Measurements from ENCODE around the gene ZMIZ1. TPM values are rescaled to one million over a fixed set of nuclear protein-coding genes. Genes with fewer than 3 reads are reported as not detected.
A peak's percentile ranks its signal among the peaks of the same experiment; 100 is the strongest.

Gene ZMIZ1
- total RNA-seq, 4 donors from 2014 or later, result 71.9 to 104 (median 79.5) TPM

DNA sequence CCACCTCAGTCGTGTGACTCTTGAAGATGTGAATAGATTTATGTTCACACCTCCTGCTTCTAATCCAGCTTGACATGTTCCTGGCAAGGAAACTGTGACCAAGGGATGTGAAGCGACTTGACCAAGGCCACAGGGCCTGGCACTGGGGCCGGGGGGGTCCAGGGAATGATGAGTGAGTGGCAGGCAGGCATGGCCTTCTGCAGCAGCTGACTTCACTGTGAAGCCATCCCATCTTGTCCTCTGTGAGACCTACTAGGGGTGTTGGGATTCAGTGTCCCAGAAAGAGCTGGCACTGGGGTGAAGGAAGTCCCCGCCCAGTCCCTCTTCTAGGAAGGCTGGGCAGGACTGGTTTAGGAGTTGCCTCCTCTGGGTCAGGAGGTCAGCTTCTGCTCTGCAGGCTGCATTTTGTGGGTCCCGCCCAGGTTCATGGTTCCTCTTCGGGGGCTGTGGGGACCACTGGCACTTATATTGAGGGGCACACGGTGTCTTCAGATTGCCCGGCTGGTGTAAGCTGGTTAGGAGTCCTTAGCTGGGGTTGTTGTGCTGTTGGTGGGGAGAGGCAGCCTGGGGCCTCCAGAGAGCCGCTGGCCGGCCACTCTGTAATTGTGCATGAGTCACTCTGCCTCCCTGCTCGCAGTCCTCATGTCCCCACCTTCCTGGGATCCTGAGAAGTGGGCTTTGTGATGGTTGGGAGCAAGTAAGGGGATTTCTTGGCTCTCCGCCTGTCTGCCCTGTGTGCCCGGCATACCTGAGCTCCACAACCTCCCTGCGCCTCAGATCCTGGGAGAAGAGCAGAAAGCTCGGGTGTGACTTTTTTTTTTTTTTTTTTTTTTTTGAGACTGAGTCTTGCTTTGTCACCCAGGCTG, 11.0 kb downstream of the ZMIZ1 start:
- TF ChIP-seq POLR2A (IDR thresholded peaks at IDR 0.05), result no peak
- TF ChIP-seq CTCF (IDR thresholded peaks at IDR 0.05), result no peak
- TF ChIP-seq EP300 (IDR thresholded peaks at IDR 0.05), result no peak
- no peak for TF ChIP-seq POLR2AphosphoS5 (IDR thresholded peaks at IDR 0.05)
- Histone ChIP-seq H3K27ac (peak overlapping the region; percentile 72), H3K9me3 (no peaks in the 10 kb centered on the region), H3K4me3 (peak overlapping the region; percentile 5), H3K4me1 (peaks cover 100% of the 10 kb centered on the region), H3K27me3 (no peaks in the 10 kb centered on the region), H3K36me3 (no peaks in the 10 kb centered on the region)
- WGBS, result 47% methylated on average over 13 of the region's 15 CpGs
- no peak for DNase-seq (ENCODE audit: low spot score in 2 of 2)

- H3K9me3 ChIP-seq, result no peaks in the 10 kb centered on the region
- peaks cover 100% of the 10 kb centered on the region for H3K4me1 ChIP-seq
- WGBS, result 57% methylated on average over 4 of the region's 12 CpGs
- no peak overlapping the region for H3K4me3 ChIP-seq
- peak overlapping the region; percentile 84 for H3K27ac ChIP-seq
- no peak for TF ChIP-seq EP300 (IDR thresholded peaks at IDR 0.05)
- TF ChIP-seq POLR2AphosphoS5 (IDR thresholded peaks at IDR 0.05), result no peak
- no peak for TF ChIP-seq POLR2A (IDR thresholded peaks at IDR 0.05)
- no peak for TF ChIP-seq CTCF (IDR thresholded peaks at IDR 0.05)
- no peaks in the 10 kb centered on the region for H3K36me3 ChIP-seq
- no peak for DNase-seq (ENCODE audit: low spot score in 2 of 2)
- H3K27me3 ChIP-seq, result no peaks in the 10 kb centered on the region
Observed at GRCh38 chr10:79081353-79082034, 12.7 kb downstream of the ZMIZ1 start.

GRCh38 chr10:79082035-79082373, 13.2 kb downstream of the ZMIZ1 start:
- H3K9me3 ChIP-seq, result no peaks in the 10 kb centered on the region
- H3K4me1 ChIP-seq, result peaks cover 100% of the 10 kb centered on the region
- no peaks in the 10 kb centered on the region for H3K27me3 ChIP-seq
- no peak for DNase-seq (ENCODE audit: low spot score in 2 of 2)
- TF ChIP-seq POLR2A (IDR thresholded peaks at IDR 0.05) (no peak), CTCF (IDR thresholded peaks at IDR 0.05) (no peak), EP300 (IDR thresholded peaks at IDR 0.05) (no peak), POLR2AphosphoS5 (IDR thresholded peaks at IDR 0.05) (no peak)
- H3K36me3 ChIP-seq, result no peaks in the 10 kb centered on the region
- no peak overlapping the region for H3K4me3 ChIP-seq
- no CpG with 5 or more reads among the region's 6 CpGs for WGBS
- peak overlapping the region; percentile 84 for H3K27ac ChIP-seq

DNA sequence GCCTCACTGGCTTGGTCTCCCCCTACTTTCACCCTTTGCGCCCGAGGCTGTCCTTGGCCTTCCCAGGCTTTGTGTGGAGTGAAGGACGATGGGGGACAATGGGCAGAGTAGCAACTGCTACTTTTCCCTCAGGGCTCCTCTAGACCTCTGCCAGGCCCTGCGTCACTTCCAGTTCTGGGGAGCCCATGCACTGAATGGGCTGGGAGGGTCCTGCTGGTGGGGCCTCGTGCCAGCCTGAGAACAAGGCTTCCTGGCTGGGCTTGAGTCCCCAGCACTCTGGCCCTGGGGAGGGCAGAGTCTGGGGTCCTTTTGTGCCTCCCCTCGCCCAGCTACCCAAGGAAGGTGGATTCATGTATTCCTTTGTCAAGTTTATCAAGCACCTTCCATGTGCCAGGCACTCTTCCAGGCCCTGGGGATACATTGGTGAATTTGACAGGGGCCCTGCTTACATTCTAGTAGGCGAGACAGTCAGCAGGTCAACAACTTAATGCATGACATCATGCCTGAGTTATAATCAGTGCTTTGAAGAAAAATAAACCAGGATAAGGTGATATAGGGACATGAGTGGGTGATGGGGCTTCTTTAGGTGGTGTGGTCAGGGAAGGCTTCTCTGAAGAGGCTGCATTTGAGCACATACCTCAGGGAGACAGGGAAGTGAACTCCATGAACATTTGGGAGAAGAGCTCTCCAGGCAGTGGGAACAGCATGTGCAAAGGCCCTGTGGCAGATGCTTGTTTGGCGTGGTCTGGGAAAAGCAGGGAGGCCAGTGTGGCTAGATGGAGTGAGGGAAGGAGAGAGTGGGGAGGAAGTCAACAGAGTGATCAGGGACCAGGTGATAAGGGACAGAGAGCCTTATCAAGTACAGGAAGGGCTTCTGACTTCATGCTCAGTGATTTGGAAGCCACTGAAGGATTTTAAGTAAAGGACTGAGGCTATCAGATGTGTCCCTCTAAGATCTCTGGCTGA, 14.1 kb downstream of the ZMIZ1 start:
- Histone ChIP-seq H3K4me1 (peaks cover 100% of the 10 kb centered on the region), H3K27ac (peak overlapping the region; percentile 84), H3K9me3 (no peaks in the 10 kb centered on the region), H3K4me3 (no peak overlapping the region), H3K27me3 (no peaks in the 10 kb centered on the region), H3K36me3 (no peaks in the 10 kb centered on the region)
- TF ChIP-seq POLR2A (IDR thresholded peaks at IDR 0.05), result no peak
- TF ChIP-seq EP300 (IDR thresholded peaks at IDR 0.05), result no peak
- no peak for TF ChIP-seq CTCF (IDR thresholded peaks at IDR 0.05)
- no peak for TF ChIP-seq POLR2AphosphoS5 (IDR thresholded peaks at IDR 0.05)
- DNase-seq (ENCODE audit: low spot score in 2 of 2), result no peak
- WGBS, result 81% methylated on average over 6 of the region's 8 CpGs

Measured in suprapubic skin (tissue), 4 donors.